Keratinocyte (primary cell): ENCODE results near the gene HLA-DMB. TPM values are rescaled to one million over a fixed set of nuclear protein-coding genes. Genes with fewer than 3 reads are reported as not detected.
A peak's percentile ranks its signal among the peaks of the same experiment; 100 is the strongest.

Experiments used
- DNase-seq: peaks from one replicate; pipeline ENCODE4 v3.0.0-alpha.2; 2011; ENCODE audit warnings: low read depth, missing footprints, low spot score
- FAIRE-seq: peaks from 2 replicates; lab custom pipeline; 2011; peaks lifted over from hg19 to GRCh38; lab: Jason Lieb, UNC
- H2AFZ ChIP-seq: 2 replicates; pipeline ENCODE4 v1.6.0; 2012; ENCODE audit warnings: low read length, control low read depth, inconsistent platforms; ENCODE audit not compliant: control insufficient read depth
- H3K27ac ChIP-seq: 2 replicates; pipeline ENCODE4 v1.5.1; 2011; ENCODE audit warnings: low read length; ENCODE audit not compliant: control insufficient read depth, insufficient read depth
- H3K27me3 ChIP-seq: 3 replicates; pipeline ENCODE4 v1.6.0; 2011; ENCODE audit warnings: low read length; ENCODE audit not compliant: control insufficient read depth, insufficient read depth; ENCODE audit errors: extremely low read depth
- H3K36me3 ChIP-seq, 2 experiments: 2 replicates in 1 of 2; 3 replicates in 1 of 2; pipeline ENCODE4 v1.5.1; 2011; ENCODE audit warnings: low read length in 2 of 2, mild to moderate bottlenecking in 1 of 2; ENCODE audit not compliant: control insufficient read depth in 2 of 2, insufficient read depth in 2 of 2; ENCODE audit errors: extremely low read depth in 1 of 2
- H3K4me1 ChIP-seq: 3 replicates; pipeline ENCODE4 v1.5.1; 2011; ENCODE audit warnings: low read length; ENCODE audit not compliant: control insufficient read depth, insufficient read depth; ENCODE audit errors: extremely low read depth
- H3K4me2 ChIP-seq: 3 replicates; pipeline ENCODE4 v1.6.0; 2011; ENCODE audit warnings: low read depth, low read length; ENCODE audit not compliant: control insufficient read depth, insufficient read depth; ENCODE audit errors: extremely low read depth
- H3K4me3 ChIP-seq, 3 experiments: fragments of 200-600 bp in 1 of 3; sonication (generic) in 1 of 3; 2 replicates in 2 of 3; 3 replicates in 1 of 3; pipeline ENCODE4 v1.5.1; 2011 to 2016; ENCODE audit warnings: low read length in 3 of 3, mild to moderate bottlenecking in 3 of 3, control low read depth in 2 of 3, inconsistent platforms in 1 of 3, low read depth in 1 of 3, mixed read lengths in 1 of 3, mixed run types in 1 of 3, moderate library complexity in 1 of 3; ENCODE audit not compliant: control insufficient read depth in 2 of 3, insufficient read depth in 2 of 3; ENCODE audit errors: extremely low read depth in 1 of 3
- H3K79me2 ChIP-seq: 2 replicates; pipeline ENCODE4 v1.6.0; 2012; ENCODE audit warnings: low read length; ENCODE audit not compliant: control insufficient read depth, insufficient read depth
- H3K9ac ChIP-seq: 3 replicates; pipeline ENCODE4 v1.6.0; 2011; ENCODE audit warnings: low read length; ENCODE audit not compliant: control insufficient read depth, insufficient read depth; ENCODE audit errors: extremely low read depth
- H3K9me1 ChIP-seq: 3 replicates; pipeline ENCODE4 v1.6.0; 2011; ENCODE audit warnings: low read length; ENCODE audit not compliant: control insufficient read depth, insufficient read depth; ENCODE audit errors: extremely low read depth
- H3K9me3 ChIP-seq: 2 replicates; pipeline ENCODE4 v1.5.1; 2012; ENCODE audit warnings: low read depth, low read length; ENCODE audit not compliant: control insufficient read depth
- H4K20me1 ChIP-seq: 3 replicates; pipeline ENCODE4 v1.6.0; 2011; ENCODE audit warnings: low read length; ENCODE audit not compliant: control insufficient read depth, insufficient read depth; ENCODE audit errors: extremely low read depth
- EZH2 ChIP-seq: IDR thresholded peaks from one replicate; pipeline ENCODE4 v1.6.1; 2012; ENCODE audit warnings: inconsistent platforms, mild to moderate bottlenecking, low read length, moderate library complexity
- dilution Hi-C: fragments of 300-500 bp; cut with MboI; formaldehyde crosslinking; loops from one replicate; pipeline ENCODE4 v1.7.0; 2020; ENCODE audit warnings: low sequenced_read_pairs; ENCODE audit not compliant: extremely low pct_ligation_motif_present
- polyA plus RNA-seq, 5 experiments: library from polyadenylated mRNA; depleted of rRNA in 3 of 5; stranded (reverse) in 3 of 5; stranded (forward) in 1 of 5; unstranded in 1 of 5; fragments of >200 nt; gene quantifications; 1 replicate in 1 of 5; 2 replicates in 3 of 5; 3 replicates in 1 of 5; pipeline versions ENCODE4 v1.2.1 to v1.2.3, GENCODE V29; 2011 to 2012; ENCODE audit warnings: missing spikeins in 2 of 5, low read depth in 1 of 5, low replicate concordance in 1 of 5
- TF ChIP-seq, protein P1 (sequence below), 3 experiments: IDR thresholded peaks in 1 of 3; conservative IDR thresholded peaks in 1 of 3; optimal IDR thresholded peaks in 1 of 3; 2 replicates in 2 of 3; 3 replicates in 1 of 3; pipeline versions ENCODE3 to v1.5.1; 2011; ENCODE audit warnings: low read length in 3 of 3, mild to moderate bottlenecking in 3 of 3, moderate library complexity in 2 of 3, control low read depth in 1 of 3, inconsistent platforms in 1 of 3; ENCODE audit not compliant: insufficient read depth in 2 of 3; ENCODE audit errors: extremely low read depth in 1 of 3

HLA-DMB gene
- polyA plus RNA-seq, 1 donor (not counting 4 experiments of a cell fraction or from before 2014, with no cell fraction given) = not detected

DNA sequence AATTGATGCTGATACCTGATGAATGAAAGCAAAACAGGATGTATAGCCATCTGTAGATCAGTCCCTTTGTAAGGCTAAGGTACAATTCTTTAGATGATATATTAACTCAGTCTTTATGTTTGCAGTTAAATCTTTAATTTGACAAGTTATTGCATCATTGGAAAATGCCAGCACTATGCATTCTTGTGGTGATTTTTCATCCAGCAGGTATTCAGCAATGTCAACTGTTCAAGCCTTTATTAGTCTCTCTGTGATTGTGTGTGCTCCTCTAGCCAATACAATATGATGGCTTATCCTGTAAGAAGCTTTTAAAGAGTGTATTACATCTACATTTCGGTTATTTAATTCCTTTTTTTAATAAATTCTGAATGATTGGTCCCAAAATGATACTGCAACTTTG lies 34.3 kb downstream of the HLA-DMB start:
- Histone ChIP-seq H3K9me1 (no peaks in the 10 kb centered on the region), H3K36me3 (no peaks in the 10 kb centered on the region), H3K9ac (no peak overlapping the region), H3K79me2 (no peaks in the 10 kb centered on the region), H3K4me3 (no peak overlapping the region), H3K9me3 (no peaks in the 10 kb centered on the region), H3K4me2 (no peak overlapping the region), H3K4me1 (peaks cover 8% of the 10 kb centered on the region), H3K27me3 (no peaks in the 10 kb centered on the region), H4K20me1 (no peaks in the 10 kb centered on the region), H2AFZ (no peak overlapping the region), H3K27ac (no peak overlapping the region)
- TF ChIP-seq, protein P1, sequence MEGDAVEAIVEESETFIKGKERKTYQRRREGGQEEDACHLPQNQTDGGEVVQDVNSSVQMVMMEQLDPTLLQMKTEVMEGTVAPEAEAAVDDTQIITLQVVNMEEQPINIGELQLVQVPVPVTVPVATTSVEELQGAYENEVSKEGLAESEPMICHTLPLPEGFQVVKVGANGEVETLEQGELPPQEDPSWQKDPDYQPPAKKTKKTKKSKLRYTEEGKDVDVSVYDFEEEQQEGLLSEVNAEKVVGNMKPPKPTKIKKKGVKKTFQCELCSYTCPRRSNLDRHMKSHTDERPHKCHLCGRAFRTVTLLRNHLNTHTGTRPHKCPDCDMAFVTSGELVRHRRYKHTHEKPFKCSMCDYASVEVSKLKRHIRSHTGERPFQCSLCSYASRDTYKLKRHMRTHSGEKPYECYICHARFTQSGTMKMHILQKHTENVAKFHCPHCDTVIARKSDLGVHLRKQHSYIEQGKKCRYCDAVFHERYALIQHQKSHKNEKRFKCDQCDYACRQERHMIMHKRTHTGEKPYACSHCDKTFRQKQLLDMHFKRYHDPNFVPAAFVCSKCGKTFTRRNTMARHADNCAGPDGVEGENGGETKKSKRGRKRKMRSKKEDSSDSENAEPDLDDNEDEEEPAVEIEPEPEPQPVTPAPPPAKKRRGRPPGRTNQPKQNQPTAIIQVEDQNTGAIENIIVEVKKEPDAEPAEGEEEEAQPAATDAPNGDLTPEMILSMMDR (optimal IDR thresholded peaks at IDR 0.05 in 1 of 3, IDR thresholded peaks at IDR 0.05 in 1 of 3, conservative IDR thresholded peaks at IDR 0.05 in 1 of 3; ENCODE audit: extremely low read depth in 1 of 3, insufficient read depth in 2 of 3, low read length in 3 of 3) = no peak
- TF ChIP-seq EZH2 = no peak
- no peak for DNase-seq
- peak; percentile 72 for FAIRE-seq
- dilution Hi-C loops = no loop called here

DNA sequence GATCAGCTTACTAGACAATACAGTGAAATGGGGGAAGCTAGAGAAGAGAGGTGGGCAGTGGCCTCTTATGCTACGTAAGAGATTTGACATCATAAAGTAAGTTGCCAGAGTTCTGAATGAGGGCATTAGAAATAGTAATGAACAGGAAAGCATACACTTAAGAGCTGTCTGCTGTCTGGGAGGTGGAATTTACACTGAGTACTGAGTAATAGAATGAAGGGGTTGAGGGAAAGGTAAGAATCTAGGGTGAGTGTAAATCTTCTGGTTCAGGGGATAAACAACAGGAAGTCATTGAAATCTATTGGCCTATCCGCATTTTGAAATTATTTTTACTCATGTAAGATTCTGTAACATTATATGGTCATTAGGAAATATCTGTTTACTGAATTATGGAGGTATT lies 35.8 kb downstream of the HLA-DMB start:
- no peak for DNase-seq
- H3K27me3 ChIP-seq = no peaks in the 10 kb centered on the region
- FAIRE-seq = no peak
- H3K4me3 ChIP-seq = no peak overlapping the region
- H3K9me3 ChIP-seq = no peaks in the 10 kb centered on the region
- dilution Hi-C loops = no loop called here
- H3K4me1 ChIP-seq = peaks cover 8% of the 10 kb centered on the region
- H3K27ac ChIP-seq = no peak overlapping the region
- no peaks in the 10 kb centered on the region for H4K20me1 ChIP-seq
- no peak overlapping the region for H2AFZ ChIP-seq
- no peaks in the 10 kb centered on the region for H3K79me2 ChIP-seq
- H3K9me1 ChIP-seq = no peaks in the 10 kb centered on the region
- TF ChIP-seq, protein P1 (optimal IDR thresholded peaks at IDR 0.05 in 1 of 3, IDR thresholded peaks at IDR 0.05 in 1 of 3, conservative IDR thresholded peaks at IDR 0.05 in 1 of 3; ENCODE audit: extremely low read depth in 1 of 3, insufficient read depth in 2 of 3, low read length in 3 of 3) = no peak
- TF ChIP-seq EZH2 = no peak
- no peak overlapping the region for H3K4me2 ChIP-seq
- no peak overlapping the region for H3K9ac ChIP-seq
- no peaks in the 10 kb centered on the region for H3K36me3 ChIP-seq
